Natural killer cell (primary cell): ENCODE data around the gene ADCY9. TPM values are rescaled to one million over a fixed set of nuclear protein-coding genes. Genes with fewer than 3 reads are reported as not detected.
A peak's percentile ranks its signal among the peaks of the same experiment; 100 is the strongest.
"Not testable (repeated sequence)": the region's sequence is repeated elsewhere in the genome, so short reads cannot be mapped to it uniquely, and the experiment has no call there.

Experiments used
- ATAC-seq, 3 donors: fragments of 150-1000 bp in 2 of 3; fragments of 200-7000 bp in 1 of 3; cut with Tn5 transposase; 1 replicate in 1 of 3; 2 replicates in 2 of 3; pipeline ENCODE4 v1.10.0; 2021; ENCODE audit warnings: mild to moderate bottlenecking in 2 of 3, moderate library complexity in 2 of 3
- DNase-seq, 2 donors: peaks; one replicate each; pipeline versions ENCODE4 v3.0.0 to v3.0.0-alpha.2; 2013 to 2021; ENCODE audit warnings: mixed read lengths in 1 of 2
- H3K27ac ChIP-seq: one replicate; pipeline ENCODE4 v1.5.1; 2013; ENCODE audit warnings: mild to moderate bottlenecking, low read length
- H3K27me3 ChIP-seq: one replicate; pipeline ENCODE4 v1.6.1; 2013; ENCODE audit warnings: low read length; ENCODE audit not compliant: control insufficient read depth, insufficient read depth
- H3K36me3 ChIP-seq: one replicate; pipeline ENCODE4 v1.6.1; 2013; ENCODE audit warnings: low read length; ENCODE audit not compliant: control insufficient read depth, insufficient read depth
- H3K4me1 ChIP-seq: one replicate; pipeline ENCODE4 v1.6.1; 2013; ENCODE audit warnings: low read length; ENCODE audit not compliant: control insufficient read depth, insufficient read depth
- H3K4me3 ChIP-seq: one replicate; pipeline ENCODE4 v1.5.1; 2013; ENCODE audit warnings: low read length
- H3K9me3 ChIP-seq: one replicate; pipeline ENCODE4 v1.6.1; 2013; ENCODE audit warnings: low read length; ENCODE audit not compliant: control insufficient read depth, insufficient read depth
- H3K27ac Mint-ChIP-seq, 2 donors: one replicate each; pipeline ENCODE4 v1.8.0; 2022; ENCODE audit warnings: mild to moderate bottlenecking in 2 of 2, mixed read lengths in 2 of 2, moderate library complexity in 1 of 2
- H3K27me3 Mint-ChIP-seq, 2 donors: one replicate each; pipeline ENCODE4 v1.8.0; 2022; ENCODE audit warnings: low read depth in 2 of 2, mixed read lengths in 2 of 2
- H3K36me3 Mint-ChIP-seq: one replicate; pipeline ENCODE4 v1.8.0; 2022; ENCODE audit warnings: mixed read lengths
- H3K4me1 Mint-ChIP-seq, 2 donors: one replicate each; pipeline ENCODE4 v1.8.0; 2022; ENCODE audit warnings: mixed read lengths in 2 of 2
- H3K4me3 Mint-ChIP-seq: one replicate; pipeline ENCODE4 v1.8.0; 2022; ENCODE audit warnings: mild to moderate bottlenecking, moderate library complexity, mixed read lengths
- H3K9me3 Mint-ChIP-seq, 2 donors: one replicate each; pipeline ENCODE4 v1.8.0; 2022; ENCODE audit warnings: mixed read lengths in 2 of 2
- WGBS: methylation state at CpG from one replicate; pipeline ENCODE4 v1.1.7; 2013; ENCODE audit warnings: missing lambda C conversion rate; ENCODE audit not compliant: insufficient coverage; 5-methylcytosine and 5-hydroxymethylcytosine counted together
- intact Hi-C: fragments of 100-400 bp; cut with micrococcal nuclease; formaldehyde crosslinking; loops from one replicate; pipeline ENCODE4 v1.14.2; 2022
- total RNA-seq, 4 donors: library from RNA; stranded (reverse); fragments of 120-200 nt in 1 of 4; gene quantifications; one replicate each; pipeline versions ENCODE4 v1.2.3 to v1.2.4, GENCODE V29; 2013 to 2022
- TF ChIP-seq, protein P1 (sequence below): fragments of 200-600 bp; IDR thresholded peaks from one replicate; pipeline ENCODE4 v1.8.0; 2022; ENCODE audit warnings: antibody characterized with exemption

The ADCY9 gene
- total RNA-seq, 3 donors from 2014 or later (not counting 1 experiment from before 2014, with no cell fraction given): 28.0 to 52.4 (median 38.3) TPM

DNA sequence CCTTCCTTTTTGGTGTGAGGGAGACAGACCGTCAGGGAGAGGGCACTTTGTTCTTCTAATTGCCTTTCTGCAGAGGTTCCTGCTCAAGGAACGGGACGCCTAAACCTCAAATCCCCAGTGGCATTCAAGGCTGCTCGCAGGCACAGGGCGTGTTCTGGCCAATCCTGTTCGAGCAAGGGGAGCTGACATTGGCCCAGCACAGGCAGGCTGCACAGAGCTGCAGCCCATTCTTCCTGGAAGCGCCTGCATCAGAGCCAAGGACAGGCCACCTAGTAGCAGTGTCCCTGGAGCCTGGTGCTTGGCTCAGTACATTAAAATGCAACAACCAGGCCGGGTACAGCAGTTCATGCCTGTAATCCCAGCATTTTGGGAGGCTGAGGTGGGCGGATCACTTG lies 163.5 kb downstream of the ADCY9 start:
- no peaks in the 10 kb centered on the region for H3K36me3 Mint-ChIP-seq
- Histone ChIP-seq H3K27ac (no peak overlapping the region), H3K36me3 (no peaks in the 10 kb centered on the region), H3K27me3 (peaks cover 12% of the 10 kb centered on the region), H3K4me1 (no peaks in the 10 kb centered on the region), H3K9me3 (no peaks in the 10 kb centered on the region), H3K4me3 (no peak overlapping the region)
- DNase-seq (no peak), ATAC-seq (no peak)
- H3K4me3 Mint-ChIP-seq: no peak overlapping the region
- TF ChIP-seq, protein P1, sequence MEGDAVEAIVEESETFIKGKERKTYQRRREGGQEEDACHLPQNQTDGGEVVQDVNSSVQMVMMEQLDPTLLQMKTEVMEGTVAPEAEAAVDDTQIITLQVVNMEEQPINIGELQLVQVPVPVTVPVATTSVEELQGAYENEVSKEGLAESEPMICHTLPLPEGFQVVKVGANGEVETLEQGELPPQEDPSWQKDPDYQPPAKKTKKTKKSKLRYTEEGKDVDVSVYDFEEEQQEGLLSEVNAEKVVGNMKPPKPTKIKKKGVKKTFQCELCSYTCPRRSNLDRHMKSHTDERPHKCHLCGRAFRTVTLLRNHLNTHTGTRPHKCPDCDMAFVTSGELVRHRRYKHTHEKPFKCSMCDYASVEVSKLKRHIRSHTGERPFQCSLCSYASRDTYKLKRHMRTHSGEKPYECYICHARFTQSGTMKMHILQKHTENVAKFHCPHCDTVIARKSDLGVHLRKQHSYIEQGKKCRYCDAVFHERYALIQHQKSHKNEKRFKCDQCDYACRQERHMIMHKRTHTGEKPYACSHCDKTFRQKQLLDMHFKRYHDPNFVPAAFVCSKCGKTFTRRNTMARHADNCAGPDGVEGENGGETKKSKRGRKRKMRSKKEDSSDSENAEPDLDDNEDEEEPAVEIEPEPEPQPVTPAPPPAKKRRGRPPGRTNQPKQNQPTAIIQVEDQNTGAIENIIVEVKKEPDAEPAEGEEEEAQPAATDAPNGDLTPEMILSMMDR: no peak
- H3K27me3 Mint-ChIP-seq: peaks cover 19 to 21% of the 10 kb centered on the region in 2 donors
- H3K27ac Mint-ChIP-seq: no peak overlapping the region
- 51% methylated on average over 8 of the region's 9 CpGs for WGBS
- H3K4me1 Mint-ChIP-seq: peaks cover 0 to 9% of the 10 kb centered on the region in 2 donors
- intact Hi-C loops: no loop called here
- H3K9me3 Mint-ChIP-seq: no peaks in the 10 kb centered on the region

GRCh38 chr16:3951861-3952736 lies 164.1 kb downstream of the ADCY9 start:
- Mint-ChIP-seq H3K27ac (no peak overlapping the region), H3K4me3 (no peak overlapping the region), H3K36me3 (no peaks in the 10 kb centered on the region), H3K9me3 (no peaks in the 10 kb centered on the region), H3K27me3 (peaks cover 15 to 16% of the 10 kb centered on the region in 2 donors), H3K4me1 (peaks cover 0 to 9% of the 10 kb centered on the region in 2 donors)
- TF ChIP-seq, protein P1: no peak
- ATAC-seq: no peak
- H3K9me3 ChIP-seq: no peaks in the 10 kb centered on the region
- 86% methylated on average over 12 of the region's 12 CpGs for WGBS
- H3K27me3 ChIP-seq: peaks cover 12% of the 10 kb centered on the region
- no peaks in the 10 kb centered on the region for H3K4me1 ChIP-seq
- DNase-seq: no peak
- no peaks in the 10 kb centered on the region for H3K36me3 ChIP-seq
- intact Hi-C loops: no loop called here
- H3K27ac ChIP-seq: no peak overlapping the region
- no peak overlapping the region for H3K4me3 ChIP-seq

DNA sequence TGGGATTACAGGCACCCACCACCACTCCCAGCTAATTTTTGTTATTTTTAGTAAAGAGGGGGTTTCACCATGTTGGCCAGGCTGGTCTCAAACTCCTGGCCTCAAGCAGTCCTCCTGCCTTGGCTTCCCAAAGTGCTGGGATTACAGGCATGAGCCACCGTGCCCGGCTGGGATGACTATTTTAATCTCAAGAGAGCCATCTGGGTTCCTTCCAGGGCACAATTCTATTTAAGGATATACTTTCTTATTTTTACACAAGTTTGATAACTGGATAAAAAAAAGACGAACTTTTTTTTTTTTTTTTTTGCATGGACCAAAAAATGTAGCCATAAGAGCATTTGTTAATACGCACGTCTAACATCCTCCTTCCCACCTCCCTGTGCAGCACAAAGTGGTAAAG lies 164.9 kb downstream of the ADCY9 start:
- H3K36me3 ChIP-seq, H3K9me3 Mint-ChIP-seq, H3K4me3 ChIP-seq, DNase-seq, H3K9me3 ChIP-seq, intact Hi-C loops, H3K27ac ChIP-seq, H3K4me1 ChIP-seq, H3K4me3 Mint-ChIP-seq, H3K4me1 Mint-ChIP-seq, H3K36me3 Mint-ChIP-seq, ATAC-seq, H3K27ac Mint-ChIP-seq: not testable (repeated sequence)
- 90% methylated on average over 5 of the region's 5 CpGs for WGBS
- peaks cover 11 to 16% of the 10 kb centered on the region in 2 donors for H3K27me3 Mint-ChIP-seq
- peaks cover 12% of the 10 kb centered on the region for H3K27me3 ChIP-seq

- Mint-ChIP-seq H3K36me3 (no peaks in the 10 kb centered on the region), H3K4me3 (no peak overlapping the region), H3K27me3 (peaks cover 11 to 14% of the 10 kb centered on the region in 2 donors), H3K4me1 (peaks cover 0 to 9% of the 10 kb centered on the region in 2 donors), H3K9me3 (no peaks in the 10 kb centered on the region), H3K27ac (peak overlapping the region in 1 of 2 donors; percentile 36)
- Histone ChIP-seq H3K27me3 (peaks cover 9% of the 10 kb centered on the region), H3K36me3 (no peaks in the 10 kb centered on the region), H3K27ac (no peak overlapping the region), H3K9me3 (no peaks in the 10 kb centered on the region), H3K4me3 (no peak overlapping the region), H3K4me1 (no peaks in the 10 kb centered on the region)
- TF ChIP-seq, protein P1: no peak
- ATAC-seq (no peak), DNase-seq (no peak)
- intact Hi-C loops: no loop called here
- 93% methylated on average over 32 of the region's 32 CpGs for WGBS
These were observed 165.7 kb downstream of the ADCY9 start for GRCh38 chr16:3950343-3951193.
